A549 (cell line): Measurements from ENCODE around the gene CELSR1. TPM values are rescaled to one million over a fixed set of nuclear protein-coding genes. Genes with fewer than 3 reads are reported as not detected.

Experiments used
- ATAC-seq, 2 experiments: fragments of 200-7000 bp in 1 of 2; fragments of >200 bp in 1 of 2; cut with Nextera tagmentation in 1 of 2; cut with Tn5 transposase in 1 of 2; 3 replicates each; pipeline versions ENCODE4 v1.8.0 to v1.9.1; 2018 to 2020; ENCODE audit warnings: mild to moderate bottlenecking in 1 of 2, moderate library complexity in 1 of 2
- CTCF ChIA-PET: fragments of 300-600 bp; sonication (Branson Sonifier 250); formaldehyde crosslinking; extraction: SDS; loops from one replicate; lab custom pipeline; 2021; ENCODE audit warnings: antibody characterized with exemption, inconsistent platforms; lab: Yijun Ruan, JAX
- POLR2A ChIA-PET: fragments of 350-600 bp; formaldehyde crosslinking; extraction: SDS; loops from one replicate; lab custom pipeline; 2021; ENCODE audit warnings: antibody characterized with exemption, inconsistent platforms; lab: Yijun Ruan, JAX
- DNase-seq, 2 experiments: peaks; one replicate each; pipeline versions ENCODE4 v3.0.0 to v3.0.0-alpha.2; 2011 to 2016; ENCODE audit warnings: low read depth in 1 of 2, low spot score in 1 of 2
- FAIRE-seq: peaks from 2 replicates; lab custom pipeline; 2011; peaks lifted over from hg19 to GRCh38; lab: Jason Lieb, UNC
- H3K27ac ChIP-seq, 2 experiments: fragments of >200 bp; sonication (Bioruptor Twin); formaldehyde crosslinking; 3 replicates each; pipeline ENCODE4 v1.5.1; 2016 to 2017
- H3K4me1 ChIP-seq: fragments of >200 bp; sonication (Bioruptor Twin); formaldehyde crosslinking; 3 replicates; pipeline ENCODE4 v1.6.1; 2016
- H3K4me2 ChIP-seq: fragments of >200 bp; sonication (Bioruptor Twin); formaldehyde crosslinking; 3 replicates; pipeline ENCODE4 v1.6.1; 2016
- H3K4me3 ChIP-seq: fragments of >200 bp; sonication (Bioruptor Twin); formaldehyde crosslinking; 3 replicates; pipeline ENCODE4 v1.5.1; 2016
- H3K9me3 ChIP-seq: fragments of >200 bp; sonication (Bioruptor Twin); formaldehyde crosslinking; 3 replicates; pipeline ENCODE4 v1.6.1; 2016
- ATOH8 ChIP-seq: fragments of 250-450 bp; sonication (Bioruptor Pico); IDR thresholded peaks from 2 replicates; pipeline ENCODE4 v1.5.0; 2020; ENCODE audit warnings: low read depth, mild to moderate bottlenecking, moderate library complexity
- BHLHE40 ChIP-seq: IDR thresholded peaks from 2 replicates; pipeline ENCODE4 v1.6.1; 2012; ENCODE audit warnings: low read depth, low read length, inconsistent platforms
- CBX8 ChIP-seq: fragments of 200-600 bp; sonication (generic); IDR thresholded peaks from 2 replicates; pipeline ENCODE4 v1.6.1; 2016
- CEBPB ChIP-seq, 2 experiments: fragments of >200 bp in 1 of 2; sonication (Bioruptor Twin) in 1 of 2; formaldehyde crosslinking in 1 of 2; IDR thresholded peaks; 2 replicates each; pipeline ENCODE4 v1.6.1; 2012 to 2016
- CHD4 ChIP-seq: fragments of 200-600 bp; sonication (generic); IDR thresholded peaks from 2 replicates; pipeline ENCODE4 v1.6.1; 2016; ENCODE audit warnings: antibody characterized with exemption, mild to moderate bottlenecking, borderline replicate concordance
- EHF ChIP-seq: fragments of 250-450 bp; sonication (Bioruptor Pico); IDR thresholded peaks from 2 replicates; pipeline ENCODE4 v1.5.0; 2020; ENCODE audit warnings: mild to moderate bottlenecking
- EP300 ChIP-seq, 2 experiments: fragments of >200 bp; sonication (Bioruptor Twin); formaldehyde crosslinking; IDR thresholded peaks; 2 replicates in 1 of 2; 3 replicates in 1 of 2; pipeline ENCODE4 v1.6.1; 2016 to 2017
- FOSB ChIP-seq: fragments of 250-450 bp; sonication (Bioruptor Pico); IDR thresholded peaks from 2 replicates; pipeline ENCODE4 v1.5.0; 2020; ENCODE audit warnings: mild to moderate bottlenecking, moderate library complexity
- FOXS1 ChIP-seq: fragments of 250-450 bp; sonication (Bioruptor Pico); IDR thresholded peaks from 2 replicates; pipeline ENCODE4 v1.5.0; 2020; ENCODE audit warnings: mild to moderate bottlenecking, moderate library complexity
- GATA3 ChIP-seq: IDR thresholded peaks from 2 replicates; pipeline ENCODE4 v1.6.1; 2012; ENCODE audit warnings: borderline replicate concordance
- HMGXB4 ChIP-seq: fragments of 250-450 bp; sonication (Bioruptor Pico); IDR thresholded peaks from 2 replicates; pipeline ENCODE4 v1.5.0; 2021; ENCODE audit warnings: mild to moderate bottlenecking, moderate library complexity, borderline replicate concordance
- HOXB13 ChIP-seq: fragments of 250-450 bp; sonication (Bioruptor Pico); IDR thresholded peaks from 2 replicates; pipeline ENCODE4 v1.5.0; 2020; ENCODE audit warnings: low read depth, mild to moderate bottlenecking, moderate library complexity
- KDM5A ChIP-seq: fragments of 200-600 bp; sonication (generic); IDR thresholded peaks from 2 replicates; pipeline ENCODE4 v1.6.1; 2016; ENCODE audit warnings: antibody characterized with exemption, mild to moderate bottlenecking
- NFE2L2 ChIP-seq: fragments of 150-350 bp; conservative IDR thresholded peaks from 2 replicates; pipeline ENCODE4 v1.6.1; 2014; ENCODE audit warnings: low read length
- NPAS2 ChIP-seq: fragments of 250-450 bp; sonication (Bioruptor Pico); IDR thresholded peaks from 2 replicates; pipeline ENCODE4 v1.8.0; 2022; ENCODE audit warnings: mild to moderate bottlenecking, moderate library complexity, borderline replicate concordance
- NR3C1 ChIP-seq: fragments of >200 bp; sonication (Bioruptor Twin); formaldehyde crosslinking; IDR thresholded peaks from 3 replicates; pipeline ENCODE4 v1.6.1; 2017
- RAD21 ChIP-seq, 2 experiments: fragments of >200 bp in 1 of 2; sonication (Bioruptor Twin) in 1 of 2; formaldehyde crosslinking in 1 of 2; IDR thresholded peaks in 1 of 2; conservative IDR thresholded peaks in 1 of 2; 2 replicates in 1 of 2; 3 replicates in 1 of 2; pipeline ENCODE4 v1.6.1; 2012 to 2018; ENCODE audit warnings: inconsistent platforms in 1 of 2
- REST ChIP-seq: fragments of 200-600 bp; sonication (generic); IDR thresholded peaks from 2 replicates; pipeline ENCODE4 v1.6.1; 2016; ENCODE audit warnings: antibody characterized with exemption, mild to moderate bottlenecking, moderate library complexity
- WGBS: methylation state at CpG from one replicate; pipeline ENCODE4 v1.1.6; 2017; ENCODE audit errors: missing lambda C conversion rate; 5-methylcytosine and 5-hydroxymethylcytosine counted together
- polyA plus RNA-seq, 4 experiments: library from polyadenylated mRNA; depleted of rRNA in 3 of 4; stranded (reverse); fragments of >200 nt; fragmentation: RNase III in 1 of 4; extraction: RNeasy Plus Mini Kit Qiagen cat#74134 plus additional on column Dnase treatment in 1 of 4; gene quantifications; 2 replicates in 3 of 4; 3 replicates in 1 of 4; pipeline ENCODE4 v1.2.3, GENCODE V29; 2011 to 2017

CELSR1 gene
- polyA plus RNA-seq, 2 of the 4 experiments (the other 2 are of a cell fraction), result 15.3 to 31.8 TPM

GRCh38 chr22:46415776-46416519 is 121.5 kb downstream of the CELSR1 start:
- ATAC-seq, result no peak
- Histone ChIP-seq H3K4me2 (no peak overlapping the region), H3K9me3 (no peaks in the 10 kb centered on the region), H3K27ac (no peak overlapping the region), H3K4me1 (no peaks in the 10 kb centered on the region), H3K4me3 (no peak overlapping the region)
- CTCF ChIA-PET, result interaction anchor here (1.0 to 1.3 kb wide), 2 partner anchors 10 to 22 kb away, joined by 3 read pairs; no protein-coding TSS in a partner anchor
- 92% methylated on average over 24 of the region's 30 CpGs for WGBS
- TF ChIP-seq FOXS1 (CRISPR knock-in tag) (no peak), KDM5A (no peak)
- TF ChIP-seq, all 56 proteins: peak for 0
- POLR2A ChIA-PET, result no interaction called here
- DNase-seq (no peak), FAIRE-seq (no peak)

- FAIRE-seq, result no peak
- H3K4me2 ChIP-seq, result no peak overlapping the region
- ChIA-PET POLR2A (no interaction called here), CTCF (no interaction called here)
- H3K4me3 ChIP-seq, result no peak overlapping the region
- H3K9me3 ChIP-seq, result no peaks in the 10 kb centered on the region
- no peak for ATAC-seq
- H3K27ac ChIP-seq, result no peak overlapping the region
- TF ChIP-seq HMGXB4 (CRISPR knock-in tag), result no peak
- TF ChIP-seq BHLHE40, result no peak
- TF ChIP-seq REST, result no peak
- TF ChIP-seq NFE2L2, result no peak
- no peak for TF ChIP-seq NPAS2 (CRISPR knock-in tag)
- TF ChIP-seq FOSB (CRISPR knock-in tag), result no peak
- TF ChIP-seq ATOH8 (CRISPR knock-in tag), result no peak
- TF ChIP-seq NR3C1, result no peak
- TF ChIP-seq RAD21 (conservative IDR thresholded peaks at IDR 0.05 in 1 of 2, IDR thresholded peaks at IDR 0.05 in 1 of 2), result no peak
- TF ChIP-seq HOXB13, result no peak
- TF ChIP-seq EP300 (IDR thresholded peaks at IDR 0.05), result no peak
- no peak for TF ChIP-seq EHF (CRISPR knock-in tag)
- no peak for TF ChIP-seq KDM5A
- TF ChIP-seq GATA3, result no peak
- no peak for TF ChIP-seq CHD4
- TF ChIP-seq FOXS1 (CRISPR knock-in tag), result no peak
- TF ChIP-seq CBX8, result no peak
- TF ChIP-seq CEBPB (IDR thresholded peaks at IDR 0.05), result no peak
- H3K4me1 ChIP-seq, result no peaks in the 10 kb centered on the region
- WGBS, result 92% methylated on average over 14 of the region's 19 CpGs
- DNase-seq, result no peak
These were observed 122.7 kb downstream of the CELSR1 start for GRCh38 chr22:46414704-46415103.
